NCI-H2029 treated with DMSO at 0.1 percent for 48 hours (cell line): ENCODE results near the gene MESP1.

Source experiments
- DNase-seq: peaks from one replicate; lab custom pipeline; 2025; lab: John Stamatoyannopoulos, UW

The MESP1 gene

DNA sequence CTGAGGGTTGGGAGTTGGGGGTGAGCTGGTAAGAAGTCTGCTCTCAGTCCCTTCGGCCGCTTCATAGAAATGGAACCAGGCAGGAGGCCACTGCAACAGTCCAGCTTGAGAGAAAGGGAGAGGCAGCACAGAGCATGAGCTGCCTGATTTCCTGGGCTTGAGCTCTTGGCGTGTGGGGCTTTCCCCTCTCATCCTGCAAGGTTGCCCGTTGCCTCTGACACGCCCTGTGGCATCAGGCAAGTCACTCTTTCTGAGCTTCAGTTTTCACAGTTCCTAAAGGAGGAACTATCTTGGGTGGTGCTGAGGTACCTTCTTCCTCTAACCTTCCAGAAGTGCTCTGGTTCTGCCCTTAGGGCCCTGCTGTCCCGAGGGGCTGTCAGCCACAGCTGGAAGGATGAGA is 30.0 kb upstream of the MESP1 start:
- no peak for DNase-seq

GRCh38 chr15:89780601-89781000 is 29.6 kb upstream of the MESP1 start:
- no peak for DNase-seq

- DNase-seq: no peak
Observed at GRCh38 chr15:89778861-89779260, 27.8 kb upstream of the MESP1 start.

DNA sequence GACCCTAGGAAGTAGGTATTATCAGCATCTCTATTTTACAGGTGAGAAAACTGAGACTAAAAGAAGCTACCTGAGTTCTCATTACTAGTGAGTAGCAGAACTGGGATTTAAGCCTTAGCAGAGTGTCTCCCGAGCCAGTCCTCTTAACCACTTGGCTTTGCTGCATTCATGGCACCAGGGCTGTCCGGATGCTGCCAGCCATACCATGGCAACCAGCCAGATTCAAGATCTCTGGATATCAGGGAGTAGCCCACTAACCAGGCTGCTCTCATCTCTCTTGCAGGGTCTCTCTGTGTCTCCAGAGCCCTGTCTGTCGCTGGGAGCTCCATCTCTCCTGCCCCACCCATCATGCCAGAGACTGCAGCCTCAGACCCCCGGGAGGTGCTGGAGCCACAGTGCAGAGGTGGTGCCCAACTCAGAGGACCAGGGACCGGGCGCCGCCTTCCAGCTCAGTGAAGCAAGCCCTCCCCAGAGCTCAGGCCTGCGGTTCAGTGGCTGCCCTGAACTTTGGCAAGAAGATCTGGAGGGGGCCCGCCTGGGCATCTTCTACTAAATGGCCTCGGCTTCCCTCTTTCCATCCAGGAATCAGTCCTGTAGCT is 26.8 kb upstream of the MESP1 start:
- no peak for DNase-seq

- DNase-seq: no peak
Observed at GRCh38 chr15:89777073-89777751, 26.2 kb upstream of the MESP1 start.

DNA sequence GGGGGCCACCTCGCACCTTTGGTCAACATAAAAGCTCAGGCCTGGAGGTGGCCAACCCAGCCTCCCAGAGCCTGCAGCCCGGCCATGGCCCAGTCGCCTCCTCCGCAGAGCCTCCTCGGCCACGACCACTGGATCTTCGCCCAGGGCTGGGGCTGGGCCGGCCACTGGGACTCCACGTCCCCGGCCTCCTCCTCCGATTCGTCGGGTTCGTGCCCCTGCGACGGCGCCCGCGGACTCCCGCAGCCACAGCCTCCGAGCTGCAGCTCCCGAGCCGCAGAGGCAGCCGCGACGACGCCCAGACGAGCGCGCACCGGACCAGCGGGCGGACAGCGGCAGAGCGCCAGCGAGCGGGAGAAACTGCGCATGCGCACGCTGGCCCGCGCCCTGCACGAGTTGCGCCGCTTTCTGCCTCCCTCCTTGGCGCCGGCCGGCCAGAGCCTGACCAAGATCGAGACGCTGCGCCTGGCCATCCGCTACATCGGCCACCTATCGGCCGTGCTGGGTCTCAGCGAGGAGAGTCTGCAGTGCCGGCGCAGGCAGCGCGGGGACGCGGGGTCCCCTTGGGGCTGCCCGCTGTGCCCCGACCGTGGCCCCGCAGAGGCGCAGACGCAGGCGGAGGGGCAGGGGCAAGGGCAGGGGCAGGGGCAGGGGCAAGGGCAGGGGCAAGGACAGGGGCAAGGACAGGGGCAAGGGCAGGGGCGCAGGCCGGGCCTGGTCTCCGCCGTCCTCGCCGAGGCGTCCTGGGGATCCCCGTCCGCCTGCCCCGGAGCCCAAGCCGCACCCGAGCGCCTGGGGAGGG is 25.4 kb upstream of the MESP1 start, which contains the start of gene MESP2:
Gene MESP2, plus strand, starts transcription at position 59 of the 799 bp plus-strand sequence. Its CDS starts 26 bp downstream, at position 85.
- DNase-seq: no peak

DNA sequence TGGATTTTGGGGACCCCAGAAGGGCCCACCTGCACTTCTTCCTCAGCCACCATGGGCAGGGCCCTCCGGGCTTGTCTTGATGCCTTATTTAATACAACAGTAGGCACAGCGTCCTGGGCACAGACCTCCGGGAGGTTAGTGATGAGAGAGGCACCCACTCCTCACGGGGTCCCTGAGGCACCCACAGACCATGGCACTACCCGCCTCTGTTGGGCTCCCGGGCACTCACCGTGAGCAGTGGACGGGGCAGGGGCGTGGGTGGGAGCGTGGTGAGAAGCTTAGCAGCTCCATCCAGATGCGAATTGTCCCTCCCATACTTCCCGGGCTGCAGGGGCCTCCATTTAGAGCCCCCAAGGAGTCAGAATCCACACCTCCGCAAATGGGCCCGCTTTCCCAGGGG is 24.8 kb upstream of the MESP1 start:
- no peak for DNase-seq

- no peak for DNase-seq
Observed at GRCh38 chr15:89774492-89774891, 23.4 kb upstream of the MESP1 start.

DNA sequence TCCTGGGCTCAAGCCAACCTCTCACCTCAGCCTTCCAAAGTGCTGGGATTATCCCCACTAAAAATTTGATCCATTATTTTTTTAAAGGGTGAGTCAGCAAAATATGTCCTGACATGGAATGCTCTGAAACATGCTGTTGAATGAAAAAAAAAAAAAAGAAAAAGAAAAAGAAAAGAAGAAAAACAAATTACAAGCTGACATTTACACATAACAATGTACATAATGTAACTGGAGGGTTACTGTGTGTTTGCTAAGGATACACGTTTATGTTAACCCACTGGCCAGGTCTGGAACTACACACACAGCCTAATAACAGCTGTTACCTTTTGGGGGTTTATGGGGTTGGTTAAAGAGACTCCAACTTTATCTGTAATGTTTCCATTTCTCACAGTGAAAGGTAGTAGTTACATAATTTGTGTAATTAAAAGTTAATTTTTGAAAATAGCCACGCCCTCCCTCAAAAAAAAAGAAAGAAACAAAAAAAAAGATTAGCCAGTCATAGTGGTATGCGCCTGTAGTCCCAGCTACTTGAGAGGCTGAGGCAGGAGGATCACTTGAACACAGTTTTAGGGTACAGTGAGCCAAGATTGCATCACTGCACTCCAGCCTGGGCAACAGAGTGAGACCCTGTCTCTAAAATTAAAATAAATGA is 22.0 kb upstream of the MESP1 start:
- no peak for DNase-seq

DNA sequence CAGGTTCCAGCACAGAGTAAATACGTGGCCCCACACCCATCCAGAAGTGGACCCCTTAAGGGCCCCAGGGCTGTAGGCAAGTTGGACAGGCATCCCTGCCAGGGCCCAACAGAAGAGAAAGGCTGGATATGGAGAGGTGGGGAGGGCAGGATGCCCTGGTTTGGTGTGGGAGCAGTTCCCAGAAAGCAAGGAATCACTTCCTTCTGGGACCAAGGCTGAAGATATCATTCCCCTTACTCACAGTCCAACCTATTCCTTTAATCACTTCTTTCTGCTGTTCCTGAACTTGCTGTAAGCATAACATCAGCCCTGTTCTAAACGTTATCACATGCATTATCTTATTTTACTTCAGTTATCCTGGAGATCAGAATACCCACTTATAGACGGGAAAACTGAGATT is 19.0 kb upstream of the MESP1 start:
- DNase-seq: no peak

- DNase-seq: no peak
Observed at GRCh38 chr15:89769366-89769765, 18.3 kb upstream of the MESP1 start.

DNA sequence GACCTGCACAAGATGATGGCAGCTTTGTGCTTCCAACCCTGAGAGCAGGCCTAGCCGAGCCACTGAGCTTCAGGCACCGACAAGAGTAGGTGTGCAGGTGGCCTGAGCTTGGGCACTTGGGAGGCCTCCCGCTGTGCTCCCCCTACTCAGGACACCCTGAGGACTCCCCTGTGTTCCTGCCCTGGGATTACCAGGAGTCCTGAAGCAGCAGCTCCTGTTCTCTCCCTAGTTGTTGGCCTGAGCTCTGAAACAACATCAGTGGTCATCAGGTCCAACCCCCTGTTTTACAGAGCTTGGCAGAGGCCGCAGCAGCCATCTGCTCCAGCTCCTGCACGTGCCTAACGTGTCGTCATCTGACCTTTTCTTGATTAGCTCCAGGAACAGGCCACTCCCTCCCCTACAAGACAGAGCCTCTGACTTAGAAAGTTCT is 17.0 kb upstream of the MESP1 start:
- DNase-seq: no peak

GRCh38 chr15:89767411-89767915 is 16.4 kb upstream of the MESP1 start:
- no peak for DNase-seq

GRCh38 chr15:89766357-89767311 is 15.6 kb upstream of the MESP1 start:
- no peak for DNase-seq

DNA sequence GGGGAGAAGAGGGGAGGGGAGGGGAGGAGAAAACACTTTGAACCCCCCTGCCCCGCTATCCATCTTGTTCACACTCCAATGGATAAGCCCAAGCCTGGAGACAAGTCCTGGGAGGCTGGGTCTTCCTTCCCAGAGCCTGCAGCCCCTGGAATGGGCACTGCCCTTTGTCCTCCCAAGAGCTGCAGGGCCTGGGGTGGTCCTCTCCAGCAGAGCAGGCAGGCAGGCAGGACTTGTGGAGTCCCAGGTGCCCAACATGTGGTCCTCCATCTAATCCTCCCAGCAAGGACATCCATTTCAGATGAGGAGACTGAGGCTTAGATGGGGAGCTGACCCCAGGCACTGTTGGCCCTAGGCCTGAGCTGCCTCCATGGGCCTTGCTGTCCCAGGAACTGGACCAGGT is 14.6 kb upstream of the MESP1 start:
- DNase-seq: no peak

DNA sequence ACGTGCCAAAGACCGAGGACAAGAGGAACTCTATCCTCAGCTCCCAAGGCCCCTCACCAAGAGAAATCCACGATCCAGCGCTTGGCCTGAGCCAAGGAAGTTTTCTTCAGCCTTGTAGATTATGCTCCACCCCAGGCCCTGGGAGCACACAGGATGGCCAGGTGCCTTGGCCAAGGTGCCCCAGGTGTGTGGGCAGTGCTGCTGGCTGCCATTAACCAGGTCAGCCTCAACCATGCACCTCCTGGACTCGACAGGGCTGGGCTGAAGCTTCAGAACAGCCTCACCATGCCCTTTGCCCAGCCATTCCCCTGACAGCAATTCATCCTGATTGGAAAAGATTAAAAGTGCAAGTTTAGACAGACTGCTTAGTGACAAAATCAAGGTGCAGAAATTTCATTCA is 10.9 kb upstream of the MESP1 start:
- DNase-seq: no peak

DNA sequence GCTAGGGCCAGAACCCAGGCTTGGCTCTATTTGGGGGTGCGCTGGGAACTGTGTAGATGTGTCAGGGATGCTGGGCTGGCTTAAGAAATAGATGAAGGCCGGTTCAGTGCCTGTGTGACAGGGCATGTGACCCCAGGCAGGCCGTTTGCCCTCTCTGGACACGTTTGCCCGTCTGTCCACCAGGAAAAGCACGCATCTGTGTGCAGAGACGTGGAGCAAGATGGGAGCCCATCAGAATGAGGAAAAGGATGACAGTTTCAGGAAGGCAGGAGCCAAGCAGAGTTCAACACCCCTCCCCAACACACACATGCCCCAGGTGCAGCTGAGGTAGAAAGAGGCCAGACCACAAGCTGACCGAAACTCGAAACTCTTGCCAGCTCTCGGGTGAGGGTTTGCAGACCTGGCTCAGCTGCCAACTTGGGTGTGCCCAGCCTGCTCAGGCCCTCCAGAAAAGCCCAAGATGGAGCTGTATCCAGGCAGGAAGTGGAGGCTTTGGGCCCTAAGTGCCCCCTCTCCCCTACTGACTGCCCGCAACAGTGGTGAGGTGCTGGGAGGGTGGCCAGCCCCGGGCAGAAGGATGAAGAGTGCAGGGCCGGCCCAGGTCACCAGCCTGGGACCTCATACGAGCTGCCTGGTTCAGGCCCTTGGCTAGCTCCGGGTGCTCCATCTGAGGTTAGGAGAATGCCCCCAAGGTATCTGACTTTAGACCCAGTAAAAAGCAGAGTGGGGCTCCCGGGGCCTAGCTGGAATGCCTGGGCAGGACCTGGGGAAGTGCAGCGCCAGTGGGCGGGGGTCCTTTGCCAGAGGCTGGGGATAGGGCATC is 10.2 kb upstream of the MESP1 start:
- DNase-seq: no peak

- DNase-seq: no peak
Observed at GRCh38 chr15:89760303-89761008, 9.4 kb upstream of the MESP1 start.

- no peak for DNase-seq
Observed at GRCh38 chr15:89759835-89760234, 8.8 kb upstream of the MESP1 start.

DNA sequence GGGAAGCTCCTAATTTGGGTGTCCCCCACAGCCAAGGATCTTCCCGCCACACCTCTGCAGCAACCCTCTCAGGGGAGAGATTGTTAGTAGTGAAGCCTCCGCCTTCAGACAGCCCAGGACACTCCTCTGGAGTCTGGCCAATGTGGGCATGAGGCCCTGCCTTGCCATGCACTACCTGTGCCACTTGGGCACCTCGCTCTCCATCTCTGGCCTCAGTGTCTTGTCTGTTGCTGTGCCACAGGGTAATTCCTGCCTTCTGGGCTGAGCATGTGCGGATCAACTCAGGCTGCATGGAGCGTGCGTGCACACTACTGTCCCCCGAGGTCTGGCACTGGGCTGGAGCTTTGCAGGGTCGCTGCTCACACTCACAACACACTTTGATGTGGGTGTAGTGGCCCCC is 7.9 kb upstream of the MESP1 start:
- no peak for DNase-seq
